Measurements from ENCODE around the gene BCLAF1.

GRCh38 chr6:136216503-136217401, 72.9 kb downstream of the BCLAF1 start:
- TF ChIP-seq CTCF (conservative IDR thresholded peaks at IDR 0.05; ENCODE audit: low read depth in 2 of 2) (no peak), ETS1 (IDR thresholded peaks at IDR 0.05) (no peak), EZH2 (IDR thresholded peaks at IDR 0.05; ENCODE audit: low read depth, unreplicated experiment) (no peak), POLR2AphosphoS5 (IDR thresholded peaks at IDR 0.05; ENCODE audit: low read depth) (no peak), REST (IDR thresholded peaks at IDR 0.05; ENCODE audit: unreplicated experiment) (no peak), EZH2phosphoT487 (IDR thresholded peaks at IDR 0.05; ENCODE audit: unreplicated experiment) (no peak), CREB1 (CRISPR knock-in tag; IDR thresholded peaks at IDR 0.05; ENCODE audit: low read depth) (no peak), ZNF331 (CRISPR knock-in tag; IDR thresholded peaks at IDR 0.05; ENCODE audit: low read depth) (no peak)

Measured in GM23338 (cell line).